ENCODE measurements around the gene ARHGAP42. TPM values are rescaled to one million over a fixed set of nuclear protein-coding genes. Genes with fewer than 3 reads are reported as not detected.

The ARHGAP42 gene
- total and polyA plus RNA-seq, 10 of the 15 experiments (the other 5 are each of a cell fraction or from before 2014, with no cell fraction given) = 1.8 to 6.3 (median 3.2) TPM

- ATAC-seq (no peak), FAIRE-seq (no peak), DNase-seq (ENCODE audit: low read depth, low spot score) (no peak)
- Histone ChIP-seq H3K9ac (ENCODE audit: control insufficient read depth, insufficient read depth, low read length) (no peak overlapping the region), H3K4me1 (ENCODE audit: control insufficient read depth, insufficient read depth, low read length) (no peaks in the 10 kb centered on the region), H2AFZ (ENCODE audit: control insufficient read depth, low read depth, low read length) (no peak overlapping the region), H3K36me3 (ENCODE audit: control insufficient read depth in 2 of 2, insufficient read depth in 2 of 2, low read length in 1 of 2) (no peaks in the 10 kb centered on the region), H4K20me1 (ENCODE audit: control insufficient read depth, insufficient read depth) (no peaks in the 10 kb centered on the region), H3K9me3 (replicated peaks; ENCODE audit: control insufficient read depth, insufficient read depth, low read length) (no peaks in the 10 kb centered on the region; the same call in 2 of the 3 replicates), H3K4me2 (ENCODE audit: control insufficient read depth, insufficient read depth) (no peak overlapping the region), H3K4me3 (no peak overlapping the region), H3K27ac (ENCODE audit: control insufficient read depth, insufficient read depth) (no peak overlapping the region), H3K27me3 (replicated peaks in 1 of 2; ENCODE audit: control insufficient read depth in 2 of 2, insufficient read depth in 2 of 2, low read length in 1 of 2) (no peaks in the 10 kb centered on the region), H3K79me2 (ENCODE audit: control insufficient read depth, insufficient read depth, low read length) (no peaks in the 10 kb centered on the region)
- ChIA-PET SMC1A (ENCODE audit: uncharacterized antibody, unreplicated experiment) (no interaction called here), POLR2A (no interaction called here), RAD21 (ENCODE audit: unreplicated experiment) (no interaction called here), CTCF (interaction anchor here (1.7 kb wide), 1 partner anchor 8 kb away, joined by 4 read pairs; no protein-coding TSS in a partner anchor)
- intact Hi-C loops (cut with micrococcal nuclease; ENCODE audit: unreplicated experiment) (no loop called here), in situ Hi-C loops (cut with MboI) (no loop called here)
- BruUV-seq (replicated peaks) = no TSS peak
- 95% methylated on average over 2 of the region's 2 CpGs for WGBS (ENCODE audit: insufficient coverage, insufficient replicate concordance, low lambda C conversion rate, missing lambda C conversion rate)
- no peak for TF ChIP-seq PAX5 (IDR thresholded peaks at IDR 0.05; ENCODE audit: borderline replicate concordance, low read depth, low read length)
- TF ChIP-seq ZNF592 (IDR thresholded peaks at IDR 0.05) = no peak
- no peak for TF ChIP-seq RELB (IDR thresholded peaks at IDR 0.05; ENCODE audit: low read depth)
- no peak for TF ChIP-seq PKNOX1 (IDR thresholded peaks at IDR 0.05)
- no peak for TF ChIP-seq PAX8 (IDR thresholded peaks at IDR 0.05)
- TF ChIP-seq MAX (IDR thresholded peaks at IDR 0.05; ENCODE audit: low read depth, low read length) = no peak
- no peak for TF ChIP-seq STAT1 (conservative IDR thresholded peaks at IDR 0.05)
- no peak for TF ChIP-seq BACH1 (IDR thresholded peaks at IDR 0.05; ENCODE audit: borderline replicate concordance)
- TF ChIP-seq ZBTB4 (CRISPR knock-in tag; IDR thresholded peaks at IDR 0.05) = no peak
- no peak for TF ChIP-seq NFYB (IDR thresholded peaks at IDR 0.05; ENCODE audit: insufficient read depth, low read depth, low read length)
- no peak for TF ChIP-seq ZNF622 (IDR thresholded peaks at IDR 0.05)
Observed at GRCh38 chr11:100816823-100817222, 129.7 kb downstream of the ARHGAP42 start.

All from GM12878 (cell line).